GM19035 (cell line): Measurements from ENCODE around the gene SPPL2B.
"Not testable (repeated sequence)": the region's sequence is repeated elsewhere in the genome, so short reads cannot be mapped to it uniquely, and the experiment has no call there.

Experiments used
- ATAC-seq: cut with Tn5 transposase; IDR thresholded peaks from one replicate; pipeline ENCODE4 v1.9.1; 2021; ENCODE audit not compliant: unreplicated experiment

SPPL2B gene, protein sequence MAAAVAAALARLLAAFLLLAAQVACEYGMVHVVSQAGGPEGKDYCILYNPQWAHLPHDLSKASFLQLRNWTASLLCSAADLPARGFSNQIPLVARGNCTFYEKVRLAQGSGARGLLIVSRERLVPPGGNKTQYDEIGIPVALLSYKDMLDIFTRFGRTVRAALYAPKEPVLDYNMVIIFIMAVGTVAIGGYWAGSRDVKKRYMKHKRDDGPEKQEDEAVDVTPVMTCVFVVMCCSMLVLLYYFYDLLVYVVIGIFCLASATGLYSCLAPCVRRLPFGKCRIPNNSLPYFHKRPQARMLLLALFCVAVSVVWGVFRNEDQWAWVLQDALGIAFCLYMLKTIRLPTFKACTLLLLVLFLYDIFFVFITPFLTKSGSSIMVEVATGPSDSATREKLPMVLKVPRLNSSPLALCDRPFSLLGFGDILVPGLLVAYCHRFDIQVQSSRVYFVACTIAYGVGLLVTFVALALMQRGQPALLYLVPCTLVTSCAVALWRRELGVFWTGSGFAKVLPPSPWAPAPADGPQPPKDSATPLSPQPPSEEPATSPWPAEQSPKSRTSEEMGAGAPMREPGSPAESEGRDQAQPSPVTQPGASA

GRCh38 chr19:2328401-2329148 lies at the start of gene SPPL2B, which contains the start of gene LSM7:
SPPL2B (plus strand) TSS chr19:2328684; CDS start chr19:2328710, 26 bp downstream.
LSM7 (minus strand) TSS chr19:2328586; CDS start chr19:2328566, 20 bp downstream.
- peak; percentile 76 for ATAC-seq

- no peak for ATAC-seq
Observed at GRCh38 chr19:2280633-2281264, 47.7 kb upstream of the SPPL2B start.

DNA sequence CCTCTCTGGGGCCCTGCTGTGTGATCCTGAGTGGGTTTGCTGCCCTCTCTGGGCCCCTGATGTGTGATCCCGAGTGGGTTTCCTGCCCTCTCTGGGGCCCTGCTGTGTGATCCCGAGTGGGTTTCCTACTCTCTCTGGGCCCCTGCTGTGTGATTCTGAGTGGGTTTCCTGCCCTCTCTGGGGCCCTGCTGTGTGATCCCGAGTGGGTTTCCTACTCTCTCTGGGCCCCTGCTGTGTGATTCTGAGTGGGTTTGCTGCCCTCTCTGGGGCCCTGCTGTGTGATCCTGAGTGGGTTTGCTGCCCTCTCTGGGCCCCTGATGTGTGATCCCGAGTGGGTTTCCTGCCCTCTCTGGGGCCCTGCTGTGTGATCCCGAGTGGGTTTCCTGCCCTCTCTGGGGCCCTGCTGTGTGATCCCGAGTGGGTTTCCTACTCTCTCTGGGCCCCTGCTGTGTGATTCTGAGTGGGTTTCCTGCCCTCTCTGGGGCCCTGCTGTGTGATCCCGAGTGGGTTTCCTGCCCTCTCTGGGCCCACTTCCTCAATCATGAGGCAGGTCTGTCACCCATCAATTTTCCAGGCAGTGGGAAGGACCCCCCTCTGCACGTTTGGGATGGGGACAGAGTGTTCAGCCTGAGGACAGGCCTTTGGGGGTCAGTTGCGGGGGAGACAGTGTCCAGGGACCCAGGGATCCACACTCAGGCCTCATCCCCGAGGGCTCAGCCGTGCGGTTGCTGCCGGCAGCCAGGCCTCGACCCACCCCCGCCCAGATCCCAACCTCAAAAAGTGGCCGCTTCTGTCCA lies 47.0 kb upstream of the SPPL2B start:
- not testable (repeated sequence) for ATAC-seq

DNA sequence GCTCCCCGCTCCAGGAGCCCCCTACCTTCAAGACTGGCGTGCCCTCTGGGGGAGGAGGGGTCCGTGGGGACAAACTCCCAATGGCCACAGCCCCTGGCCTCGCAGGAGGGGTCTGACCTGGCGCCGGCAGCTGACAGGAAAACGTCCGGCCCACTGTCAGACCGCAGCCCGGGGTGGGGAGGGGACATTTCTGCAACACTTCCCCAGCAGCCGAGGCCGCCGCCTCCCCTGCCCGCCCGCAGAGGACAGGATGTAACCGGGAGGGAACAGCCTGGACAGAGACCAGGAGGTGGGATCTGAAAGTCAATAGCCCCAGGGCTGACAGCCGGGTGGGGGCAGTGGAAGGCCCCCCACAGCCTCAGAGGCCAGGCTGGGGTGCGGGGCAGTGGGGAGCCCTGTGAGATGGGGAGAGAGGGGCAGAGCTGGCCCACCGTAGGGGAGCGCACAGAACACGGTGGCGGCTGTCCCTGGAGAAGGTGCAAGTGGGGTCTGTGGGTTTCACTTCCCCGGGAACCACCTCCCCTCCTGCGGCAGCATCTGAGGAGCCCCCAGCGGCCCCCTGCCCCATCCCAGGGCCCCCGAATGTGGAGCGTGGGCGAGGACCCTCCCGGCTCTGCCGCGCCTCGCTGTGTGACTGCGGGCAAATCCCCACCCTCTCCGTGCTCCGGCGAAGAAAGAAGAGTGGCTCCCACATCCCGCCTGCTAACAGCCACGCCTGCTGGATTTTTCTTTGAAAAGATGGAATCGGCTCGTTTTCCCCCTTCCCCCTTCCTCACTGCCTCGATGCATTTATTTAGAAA lies 46.2 kb upstream of the SPPL2B start, which contains the start of gene PEAK3:
Gene PEAK3 (minus strand): TSS at position 114 of the 800 bp plus-strand sequence. CDS start 1,244 bp downstream, outside the sequence.
- ATAC-seq: no peak

DNA sequence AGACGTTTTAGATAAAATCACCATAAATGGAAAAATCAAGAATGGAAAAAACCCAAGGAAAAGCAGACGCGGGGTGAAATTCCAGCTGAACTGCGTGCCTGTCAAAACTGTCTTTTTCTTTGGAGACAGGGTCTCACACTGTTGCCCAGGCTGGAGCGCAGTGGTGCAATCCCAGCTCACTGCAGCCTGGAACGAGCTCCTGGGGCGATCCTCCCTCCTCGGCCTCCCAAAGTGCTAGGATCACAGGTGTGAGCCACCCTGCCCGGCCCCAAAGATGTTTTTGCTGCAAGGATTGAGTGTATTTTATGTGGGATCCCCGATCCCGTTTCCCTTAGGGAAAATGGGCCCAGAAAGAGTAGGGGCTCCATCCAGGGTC lies 45.6 kb upstream of the SPPL2B start:
- no peak for ATAC-seq

- no peak for ATAC-seq
Observed at GRCh38 chr19:2283835-2284507, 44.5 kb upstream of the SPPL2B start.

GRCh38 chr19:2286402-2287140 lies 41.9 kb upstream of the SPPL2B start:
- ATAC-seq: no peak

DNA sequence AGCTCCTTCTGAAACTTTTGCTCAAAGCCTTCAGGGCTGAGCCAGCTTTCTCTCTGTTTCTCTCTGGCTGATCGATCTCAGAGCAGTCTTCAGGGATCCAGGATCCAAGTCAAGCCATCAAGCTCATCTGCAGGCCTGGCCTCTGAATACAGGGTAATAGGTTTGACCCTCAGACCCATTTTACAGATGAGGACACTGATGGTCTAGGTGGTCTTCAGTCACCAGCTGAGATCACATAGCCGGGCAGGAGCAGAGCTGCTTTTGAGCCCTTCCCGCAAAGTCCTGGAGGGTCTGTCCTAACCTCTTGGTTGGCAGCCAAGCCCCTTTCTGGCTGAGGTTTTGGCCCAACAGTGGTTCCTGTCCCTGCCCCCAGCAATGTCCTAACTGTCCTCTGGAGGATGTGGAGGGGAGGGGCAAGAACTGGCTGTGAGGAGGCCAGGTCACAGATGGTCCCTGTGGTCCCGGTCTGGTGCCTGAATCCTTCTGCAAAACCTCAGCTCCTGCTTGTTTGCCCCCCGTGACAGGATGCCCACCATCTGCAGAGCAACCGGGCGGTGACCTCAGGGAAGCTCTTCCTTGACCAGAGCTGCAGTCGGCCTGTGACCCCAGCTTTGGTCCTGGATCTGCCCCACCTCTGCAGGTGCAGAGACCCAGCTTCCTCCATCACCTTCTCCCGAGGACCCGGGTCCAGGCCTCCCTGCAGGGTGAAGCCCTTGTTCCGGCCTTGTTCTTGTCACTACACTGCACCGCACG lies 40.7 kb upstream of the SPPL2B start:
- no peak for ATAC-seq

DNA sequence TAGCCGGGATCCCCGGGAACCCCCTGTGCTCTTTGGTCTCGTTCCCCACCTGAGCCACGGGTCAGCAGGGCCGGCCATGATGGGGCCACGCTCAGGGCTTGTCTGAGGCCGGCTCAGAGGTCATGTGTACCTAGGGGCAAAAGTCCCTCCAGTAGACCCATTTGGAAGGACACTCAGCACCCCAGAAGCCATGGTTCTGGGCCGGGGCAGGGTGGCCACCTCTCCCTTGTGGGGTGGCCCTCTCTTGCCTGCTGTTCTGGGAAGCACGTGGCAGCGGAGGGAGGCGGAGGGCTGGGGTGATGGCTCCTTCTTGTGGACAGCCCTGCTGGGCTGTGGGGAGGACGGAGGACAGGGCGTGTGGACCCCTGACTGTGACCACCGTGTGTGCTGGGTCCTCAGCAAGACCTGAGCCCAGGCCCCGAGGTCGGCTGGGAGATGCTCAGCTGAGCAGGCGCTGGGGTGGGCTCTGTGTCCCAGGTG lies 40.1 kb upstream of the SPPL2B start:
- no peak for ATAC-seq

- no peak for ATAC-seq
Observed at GRCh38 chr19:2288818-2289713, 39.4 kb upstream of the SPPL2B start.

- no peak for ATAC-seq
Observed at GRCh38 chr19:2289714-2290435, 38.6 kb upstream of the SPPL2B start.

- ATAC-seq: no peak
Observed at GRCh38 chr19:2290441-2291184, 37.9 kb upstream of the SPPL2B start.

GRCh38 chr19:2291185-2291751 lies 37.2 kb upstream of the SPPL2B start:
- ATAC-seq: no peak

DNA sequence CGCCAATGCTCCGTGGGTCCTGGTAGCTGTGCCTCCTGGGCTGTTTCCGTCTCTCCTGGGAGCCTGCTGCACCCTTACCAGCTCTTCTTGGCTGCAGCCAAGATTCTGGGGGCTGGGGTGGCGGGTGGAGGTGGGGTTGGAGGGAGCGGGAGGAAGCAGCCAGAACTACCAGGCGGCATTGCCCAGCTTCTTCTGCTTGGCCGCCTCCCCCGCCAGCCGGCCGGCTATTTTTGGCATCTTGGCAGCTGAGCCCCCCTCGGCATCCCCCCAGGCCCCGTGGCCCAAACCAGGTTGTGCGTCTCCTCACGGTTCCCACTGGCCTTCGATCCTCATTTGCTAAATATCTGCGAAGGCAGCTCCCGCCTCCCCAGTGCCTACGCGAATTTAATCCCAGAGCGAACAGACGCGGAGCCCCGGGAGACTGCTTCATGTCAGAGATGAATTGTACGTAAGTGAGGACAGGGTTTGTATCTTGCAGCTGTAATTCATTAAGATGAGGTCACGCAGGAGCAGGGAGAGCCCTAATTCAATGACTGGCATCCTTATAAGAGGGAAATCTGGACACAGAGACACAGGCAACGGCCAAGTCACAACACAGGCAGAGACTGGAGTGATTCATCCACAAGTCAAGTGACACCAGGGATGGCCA lies 33.7 kb upstream of the SPPL2B start:
- ATAC-seq: no peak
